Measurements from ENCODE around the gene OIP5.
"Not testable (repeated sequence)": the region's sequence is repeated elsewhere in the genome, so short reads cannot be mapped to it uniquely, and the experiment has no call there.

OIP5 gene

DNA sequence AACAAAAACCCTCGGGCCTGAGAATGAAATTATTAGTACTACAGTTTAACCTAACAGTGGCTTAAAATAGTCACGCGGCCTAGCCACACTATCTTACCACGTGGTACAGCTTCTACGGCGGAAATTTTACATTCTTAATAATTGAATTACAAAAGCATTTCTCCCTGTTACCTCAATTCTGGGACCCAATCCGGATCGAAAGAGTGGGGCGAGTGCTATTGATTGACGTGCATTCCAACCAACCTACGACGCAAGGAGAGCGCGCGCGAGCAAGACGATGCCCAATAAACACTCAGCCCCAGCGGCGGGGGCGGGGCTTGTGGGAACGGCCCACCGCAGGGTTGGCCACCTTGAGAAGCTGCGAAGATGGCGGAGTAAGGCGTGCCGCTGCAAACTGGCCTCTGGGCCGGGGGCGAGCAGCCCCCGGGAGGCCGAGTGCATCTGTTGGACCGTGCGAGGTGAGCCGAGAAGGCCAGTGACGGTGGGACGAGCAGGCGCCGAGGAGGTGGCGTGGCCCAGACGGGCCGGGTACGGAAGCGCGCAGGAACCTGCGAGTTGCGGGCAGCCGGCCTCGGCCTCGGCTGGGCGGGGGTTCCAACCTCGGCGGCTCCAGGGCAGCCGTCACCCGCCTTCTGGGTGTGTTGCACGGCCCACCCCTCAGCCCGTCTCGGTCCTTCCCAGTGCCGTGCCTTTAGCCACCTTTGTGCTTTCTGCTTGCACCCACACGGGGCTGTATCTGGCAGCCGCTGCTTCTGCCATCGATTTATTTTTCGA is 48.6 kb downstream of the OIP5 start:
- TF ChIP-seq ZFX (IDR thresholded peaks at IDR 0.05): peak; percentile 85
- TF ChIP-seq, protein P1, sequence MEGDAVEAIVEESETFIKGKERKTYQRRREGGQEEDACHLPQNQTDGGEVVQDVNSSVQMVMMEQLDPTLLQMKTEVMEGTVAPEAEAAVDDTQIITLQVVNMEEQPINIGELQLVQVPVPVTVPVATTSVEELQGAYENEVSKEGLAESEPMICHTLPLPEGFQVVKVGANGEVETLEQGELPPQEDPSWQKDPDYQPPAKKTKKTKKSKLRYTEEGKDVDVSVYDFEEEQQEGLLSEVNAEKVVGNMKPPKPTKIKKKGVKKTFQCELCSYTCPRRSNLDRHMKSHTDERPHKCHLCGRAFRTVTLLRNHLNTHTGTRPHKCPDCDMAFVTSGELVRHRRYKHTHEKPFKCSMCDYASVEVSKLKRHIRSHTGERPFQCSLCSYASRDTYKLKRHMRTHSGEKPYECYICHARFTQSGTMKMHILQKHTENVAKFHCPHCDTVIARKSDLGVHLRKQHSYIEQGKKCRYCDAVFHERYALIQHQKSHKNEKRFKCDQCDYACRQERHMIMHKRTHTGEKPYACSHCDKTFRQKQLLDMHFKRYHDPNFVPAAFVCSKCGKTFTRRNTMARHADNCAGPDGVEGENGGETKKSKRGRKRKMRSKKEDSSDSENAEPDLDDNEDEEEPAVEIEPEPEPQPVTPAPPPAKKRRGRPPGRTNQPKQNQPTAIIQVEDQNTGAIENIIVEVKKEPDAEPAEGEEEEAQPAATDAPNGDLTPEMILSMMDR (conservative IDR thresholded peaks at IDR 0.05): no peak
- peak overlapping the region; percentile 97 for H3K27ac ChIP-seq

GRCh38 chr15:41282980-41283652 is 49.3 kb downstream of the OIP5 start:
- peak overlapping the region; percentile 97 for H3K27ac ChIP-seq

DNA sequence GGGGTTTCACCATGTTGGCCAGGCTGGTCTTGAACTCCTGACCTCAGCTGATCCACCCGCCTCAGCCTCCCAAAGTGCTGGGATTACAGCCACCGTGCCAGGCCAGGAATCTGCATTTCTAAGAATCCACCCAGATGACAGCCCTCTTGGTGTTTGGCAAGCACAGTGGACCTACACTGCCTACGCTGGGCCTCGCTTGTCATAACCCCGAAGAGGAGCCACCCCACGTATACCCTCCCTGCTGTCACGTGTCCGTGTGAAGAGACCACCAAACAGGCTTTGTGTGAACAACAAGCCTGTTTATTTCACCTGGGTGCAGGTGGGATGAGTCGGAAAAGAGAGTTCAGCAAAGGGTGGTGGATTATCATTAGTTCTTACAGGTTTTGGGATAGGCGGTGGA is 50.0 kb downstream of the OIP5 start:
- H3K27ac ChIP-seq: not testable (repeated sequence)

- H3K27ac ChIP-seq: no peak overlapping the region
- no peak for TF ChIP-seq ZFX (IDR thresholded peaks at IDR 0.05)
- TF ChIP-seq, protein P1 (conservative IDR thresholded peaks at IDR 0.05): no peak
Measured at GRCh38 chr15:41281236-41281635, 51.2 kb downstream of the OIP5 start.

GRCh38 chr15:41279535-41280283 is 52.7 kb downstream of the OIP5 start:
- no peak overlapping the region for H3K27ac ChIP-seq

DNA sequence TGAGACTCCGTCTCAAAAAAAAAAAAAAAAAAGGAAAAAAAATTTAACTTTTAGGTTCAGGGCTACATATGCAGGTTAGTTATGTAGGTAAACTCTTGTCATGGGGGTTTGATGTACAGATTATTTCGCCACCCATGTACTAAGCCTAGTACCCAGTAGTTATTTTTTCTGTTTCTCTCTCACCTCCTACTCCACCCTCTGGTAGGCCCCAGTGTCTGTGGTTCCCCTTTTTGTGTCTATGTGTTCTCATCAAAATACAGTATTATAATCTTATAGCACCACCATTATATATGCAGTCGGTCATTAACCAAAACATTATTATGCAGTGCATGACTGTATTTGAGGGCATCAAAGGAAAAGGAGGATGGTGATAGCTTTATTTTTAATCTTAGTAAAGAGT is 54.1 kb downstream of the OIP5 start:
- H3K27ac ChIP-seq: no peak overlapping the region
- TF ChIP-seq, protein P1 (conservative IDR thresholded peaks at IDR 0.05): no peak
- no peak for TF ChIP-seq ZFX (IDR thresholded peaks at IDR 0.05)

More at GRCh38 chr15:41279535-41280283, 52.7 kb downstream of the OIP5 start:
- TF ChIP-seq, protein P1 (conservative IDR thresholded peaks at IDR 0.05): no peak
- TF ChIP-seq ZFX (IDR thresholded peaks at IDR 0.05): no peak

GRCh38 chr15:41276831-41277230 is 55.6 kb downstream of the OIP5 start:
- no peak for TF ChIP-seq ZFX (IDR thresholded peaks at IDR 0.05)
- TF ChIP-seq, protein P1 (conservative IDR thresholded peaks at IDR 0.05): no peak
- no peak overlapping the region for H3K27ac ChIP-seq

DNA sequence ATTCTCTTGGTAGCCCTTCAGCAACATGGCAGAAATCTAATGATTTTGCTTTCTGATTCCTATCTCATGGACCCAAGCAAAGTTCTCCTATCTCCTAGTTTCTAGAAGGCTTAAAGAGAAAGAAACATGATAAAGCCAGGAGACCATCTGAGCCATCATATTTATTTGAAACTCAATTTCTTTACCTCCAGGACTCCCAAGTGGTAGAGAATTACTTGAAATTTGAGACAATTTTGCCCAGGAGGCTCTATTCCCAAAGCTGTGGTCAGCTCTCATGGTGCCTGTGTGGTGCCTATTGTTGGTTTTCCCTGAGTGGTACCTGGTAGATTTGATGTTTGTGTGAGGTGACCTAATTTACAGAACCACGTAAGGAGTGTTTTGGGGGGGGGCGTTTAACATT is 62.5 kb downstream of the OIP5 start:
- H3K27ac ChIP-seq: no peak overlapping the region
- TF ChIP-seq, protein P1 (conservative IDR thresholded peaks at IDR 0.05): no peak
- TF ChIP-seq ZFX (IDR thresholded peaks at IDR 0.05): no peak

All from C4-2B (cell line).